Measurements from ENCODE around the gene KRT6A.
"Not testable (repeated sequence)": the region's sequence is repeated elsewhere in the genome, so short reads cannot be mapped to it uniquely, and the experiment has no call there.

The KRT6A gene

GRCh38 chr12:52497975-52498374 lies 4.9 kb upstream of the KRT6A start:
- H3K9ac ChIP-seq (ENCODE audit: low read length), result no peak overlapping the region
- no peaks in the 10 kb centered on the region for H3K27me3 ChIP-seq (ENCODE audit: control insufficient read depth, insufficient read depth, low read length)
- no peak overlapping the region for H3K4me3 ChIP-seq (ENCODE audit: low read length)
- peaks cover 20% of the 10 kb centered on the region for H3K4me1 ChIP-seq (ENCODE audit: control insufficient read depth, low read depth, low read length)
- no peaks in the 10 kb centered on the region for H3K36me3 ChIP-seq (ENCODE audit: control insufficient read depth, low read depth, low read length)
- no peak overlapping the region for H3K27ac ChIP-seq (ENCODE audit: low read length)
- no peaks in the 10 kb centered on the region for H3K9me3 ChIP-seq (ENCODE audit: control insufficient read depth, low read depth, low read length)

- no peak overlapping the region for H3K27ac ChIP-seq (ENCODE audit: low read length)
- H3K4me3 ChIP-seq (ENCODE audit: low read length), result no peak overlapping the region
- no peaks in the 10 kb centered on the region for H3K9me3 ChIP-seq (ENCODE audit: control insufficient read depth, low read depth, low read length)
- peaks cover 20% of the 10 kb centered on the region for H3K4me1 ChIP-seq (ENCODE audit: control insufficient read depth, low read depth, low read length)
- H3K27me3 ChIP-seq (ENCODE audit: control insufficient read depth, insufficient read depth, low read length), result no peaks in the 10 kb centered on the region
- H3K9ac ChIP-seq (ENCODE audit: low read length), result no peak overlapping the region
- H3K36me3 ChIP-seq (ENCODE audit: control insufficient read depth, low read depth, low read length), result no peaks in the 10 kb centered on the region
Measured at GRCh38 chr12:52496590-52497071, 3.6 kb upstream of the KRT6A start.

- Histone ChIP-seq H3K27ac (ENCODE audit: low read length) (no peak overlapping the region), H3K4me1 (ENCODE audit: control insufficient read depth, low read depth, low read length) (peaks cover 20% of the 10 kb centered on the region), H3K36me3 (ENCODE audit: control insufficient read depth, low read depth, low read length) (no peaks in the 10 kb centered on the region), H3K27me3 (ENCODE audit: control insufficient read depth, insufficient read depth, low read length) (no peaks in the 10 kb centered on the region), H3K4me3 (ENCODE audit: low read length) (peak overlapping the region; percentile 13), H3K9me3 (ENCODE audit: control insufficient read depth, low read depth, low read length) (no peaks in the 10 kb centered on the region), H3K9ac (ENCODE audit: low read length) (no peak overlapping the region)
Measured at GRCh38 chr12:52496054-52496453, 3.0 kb upstream of the KRT6A start.

- peaks cover 20% of the 10 kb centered on the region for H3K4me1 ChIP-seq (ENCODE audit: control insufficient read depth, low read depth, low read length)
- H3K36me3 ChIP-seq (ENCODE audit: control insufficient read depth, low read depth, low read length), result no peaks in the 10 kb centered on the region
- H3K9ac ChIP-seq (ENCODE audit: low read length), result no peak overlapping the region
- no peak overlapping the region for H3K27ac ChIP-seq (ENCODE audit: low read length)
- H3K4me3 ChIP-seq (ENCODE audit: low read length), result no peak overlapping the region
- H3K27me3 ChIP-seq (ENCODE audit: control insufficient read depth, insufficient read depth, low read length), result no peaks in the 10 kb centered on the region
- no peaks in the 10 kb centered on the region for H3K9me3 ChIP-seq (ENCODE audit: control insufficient read depth, low read depth, low read length)
Measured at GRCh38 chr12:52495389-52495788, 2.3 kb upstream of the KRT6A start.

- Histone ChIP-seq H3K36me3 (ENCODE audit: control insufficient read depth, low read depth, low read length) (no peaks in the 10 kb centered on the region), H3K4me1 (ENCODE audit: control insufficient read depth, low read depth, low read length) (peaks cover 20% of the 10 kb centered on the region), H3K27me3 (ENCODE audit: control insufficient read depth, insufficient read depth, low read length) (no peaks in the 10 kb centered on the region), H3K9me3 (ENCODE audit: control insufficient read depth, low read depth, low read length) (no peaks in the 10 kb centered on the region), H3K27ac (ENCODE audit: low read length) (no peak overlapping the region), H3K9ac (ENCODE audit: low read length) (no peak overlapping the region), H3K4me3 (ENCODE audit: low read length) (no peak overlapping the region)
Measured at GRCh38 chr12:52494518-52494917, 1.5 kb upstream of the KRT6A start.

GRCh38 chr12:52494100-52494499 lies 1.0 kb upstream of the KRT6A start:
- no peak overlapping the region for H3K27ac ChIP-seq (ENCODE audit: low read length)
- H3K9me3 ChIP-seq (ENCODE audit: control insufficient read depth, low read depth, low read length), result no peaks in the 10 kb centered on the region
- no peak overlapping the region for H3K9ac ChIP-seq (ENCODE audit: low read length)
- H3K36me3 ChIP-seq (ENCODE audit: control insufficient read depth, low read depth, low read length), result no peaks in the 10 kb centered on the region
- H3K4me1 ChIP-seq (ENCODE audit: control insufficient read depth, low read depth, low read length), result peaks cover 20% of the 10 kb centered on the region
- H3K27me3 ChIP-seq (ENCODE audit: control insufficient read depth, insufficient read depth, low read length), result no peaks in the 10 kb centered on the region
- H3K4me3 ChIP-seq (ENCODE audit: low read length), result no peak overlapping the region

GRCh38 chr12:52492405-52492804 lies 652 bp downstream of the KRT6A start:
- not testable (repeated sequence) for H3K27me3 ChIP-seq (ENCODE audit: control insufficient read depth, insufficient read depth, low read length); H3K9ac ChIP-seq (ENCODE audit: low read length); H3K9me3 ChIP-seq (ENCODE audit: control insufficient read depth, low read depth, low read length); H3K27ac ChIP-seq (ENCODE audit: low read length); H3K36me3 ChIP-seq (ENCODE audit: control insufficient read depth, low read depth, low read length); H3K4me3 ChIP-seq (ENCODE audit: low read length)
- H3K4me1 ChIP-seq (ENCODE audit: control insufficient read depth, low read depth, low read length), result peaks cover 20% of the 10 kb centered on the region

- not testable (repeated sequence) for H3K36me3 ChIP-seq (ENCODE audit: control insufficient read depth, low read depth, low read length); H3K9ac ChIP-seq (ENCODE audit: low read length); H3K4me3 ChIP-seq (ENCODE audit: low read length); H3K9me3 ChIP-seq (ENCODE audit: control insufficient read depth, low read depth, low read length); H3K27me3 ChIP-seq (ENCODE audit: control insufficient read depth, insufficient read depth, low read length); H3K27ac ChIP-seq (ENCODE audit: low read length)
- H3K4me1 ChIP-seq (ENCODE audit: control insufficient read depth, low read depth, low read length), result peaks cover 20% of the 10 kb centered on the region
Measured at GRCh38 chr12:52491495-52491894, 1.6 kb downstream of the KRT6A start.

GRCh38 chr12:52488736-52489135 lies 4.3 kb downstream of the KRT6A start:
- Histone ChIP-seq H3K36me3 (ENCODE audit: control insufficient read depth, low read depth, low read length) (no peaks in the 10 kb centered on the region), H3K9me3 (ENCODE audit: control insufficient read depth, low read depth, low read length) (no peaks in the 10 kb centered on the region), H3K27me3 (ENCODE audit: control insufficient read depth, insufficient read depth, low read length) (no peaks in the 10 kb centered on the region), H3K9ac (ENCODE audit: low read length) (no peak overlapping the region), H3K4me1 (ENCODE audit: control insufficient read depth, low read depth, low read length) (no peaks in the 10 kb centered on the region), H3K4me3 (ENCODE audit: low read length) (no peak overlapping the region), H3K27ac (ENCODE audit: low read length) (no peak overlapping the region)

GRCh38 chr12:52487744-52488443 lies 5.2 kb downstream of the KRT6A start:
- not testable (repeated sequence) for H3K4me3 ChIP-seq (ENCODE audit: low read length); H3K27me3 ChIP-seq (ENCODE audit: control insufficient read depth, insufficient read depth, low read length)

GRCh38 chr12:52487211-52487610 lies 5.8 kb downstream of the KRT6A start:
- H3K36me3 ChIP-seq (ENCODE audit: control insufficient read depth, low read depth, low read length), result no peaks in the 10 kb centered on the region

More at GRCh38 chr12:52487744-52488443, 5.2 kb downstream of the KRT6A start:
- not testable (repeated sequence) for H3K4me1 ChIP-seq (ENCODE audit: control insufficient read depth, low read depth, low read length); H3K27ac ChIP-seq (ENCODE audit: low read length); H3K9me3 ChIP-seq (ENCODE audit: control insufficient read depth, low read depth, low read length); H3K9ac ChIP-seq (ENCODE audit: low read length); H3K36me3 ChIP-seq (ENCODE audit: control insufficient read depth, low read depth, low read length)

More at GRCh38 chr12:52487211-52487610, 5.8 kb downstream of the KRT6A start:
- H3K27ac ChIP-seq (ENCODE audit: low read length), result no peak overlapping the region
- H3K4me1 ChIP-seq (ENCODE audit: control insufficient read depth, low read depth, low read length), result no peaks in the 10 kb centered on the region
- H3K9me3 ChIP-seq (ENCODE audit: control insufficient read depth, low read depth, low read length), result no peaks in the 10 kb centered on the region
- H3K9ac ChIP-seq (ENCODE audit: low read length), result no peak overlapping the region
- no peaks in the 10 kb centered on the region for H3K27me3 ChIP-seq (ENCODE audit: control insufficient read depth, insufficient read depth, low read length)
- H3K4me3 ChIP-seq (ENCODE audit: low read length), result no peak overlapping the region

Data from iPS-18a (cell line).